Measurements from ENCODE around the gene B2M. TPM values are rescaled to one million over a fixed set of nuclear protein-coding genes. Genes with fewer than 3 reads are reported as not detected.

The B2M gene
- total and polyA plus RNA-seq, 2 of the 8 experiments (the other 6 are each of a cell fraction or from before 2014, with no cell fraction given): 78.9 to 907 TPM

DNA sequence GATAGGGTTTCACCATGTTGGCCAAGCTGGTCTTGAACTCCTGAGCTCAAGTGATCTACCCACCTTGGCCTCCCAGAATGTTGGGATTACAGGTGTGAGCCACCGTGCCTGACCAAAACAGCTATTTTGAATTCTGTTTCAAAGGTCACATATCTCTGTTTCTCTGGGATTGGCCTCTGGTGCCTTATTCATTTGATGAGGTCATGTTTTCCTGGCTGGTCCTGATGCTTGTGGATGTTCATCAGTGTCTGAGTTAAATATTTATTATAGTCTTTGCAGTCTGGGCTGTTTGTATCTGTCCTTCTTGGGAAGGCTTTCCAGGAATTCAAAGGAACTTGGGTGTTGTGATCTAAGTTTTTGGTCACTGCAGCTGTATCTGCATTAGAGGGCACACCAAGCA is 5.3 kb upstream of the B2M start:
- H4K91ac ChIP-seq (replicated peaks; ENCODE audit: insufficient read length, low read length): no peak overlapping the region
- no peak overlapping the region for H3K27ac ChIP-seq (ENCODE audit: low read depth, low read length)
- FAIRE-seq: no peak
- WGBS, 2 experiments (ENCODE audit: extremely low coverage in 1 of 2, insufficient coverage in 1 of 2, insufficient read length in 1 of 2, insufficient replicate concordance in 2 of 2, low coverage in 1 of 2, low lambda C conversion rate in 2 of 2, missing lambda C conversion rate in 1 of 2): 87% methylated on average over 1 of the region's 1 CpG; no CpG with 5 or more reads in 1 of the 2 experiments
- H4K20me1 ChIP-seq (replicated peaks in 1 of 2; ENCODE audit: control insufficient read depth in 1 of 2, insufficient read depth in 2 of 2, low read length in 2 of 2): no peaks in the 10 kb centered on the region
- ChIA-PET CTCF (ENCODE audit: partially characterized antibody) (interaction anchor here (0.6 to 1.5 kb wide), 4 partner anchors 23 to 1374 kb away, joined by 3 to 5 read pairs (median 3); partner anchors contain the start of gene SPG11), POLR2A (ENCODE audit: partially characterized antibody) (no interaction called here)
- no peak overlapping the region for H2BK120ac ChIP-seq (replicated peaks; ENCODE audit: low read depth, low read length)
- H2BK12ac ChIP-seq (ENCODE audit: low read depth, low read length): no peak overlapping the region
- no peaks in the 10 kb centered on the region for H3K27me3 ChIP-seq (replicated peaks in 1 of 4; ENCODE audit: control insufficient read depth in 3 of 4, extremely low read depth in 1 of 4, insufficient read depth in 3 of 4, low read length in 3 of 4)
- H3K9me3 ChIP-seq (ENCODE audit: insufficient read depth in 2 of 2, low read depth in 1 of 2, low read length in 1 of 2): no peaks in the 10 kb centered on the region; a peak in 1 of 4 replicates
- no peak overlapping the region for H3K4me3 ChIP-seq (ENCODE audit: extremely low read depth in 1 of 4, insufficient read depth in 2 of 4, low read depth in 3 of 4, low read length in 4 of 4)
- no peaks in the 10 kb centered on the region for H3K79me2 ChIP-seq (ENCODE audit: control insufficient read depth in 1 of 2, insufficient read depth in 2 of 2, low read length in 2 of 2)
- no peak overlapping the region for H3K4ac ChIP-seq (replicated peaks; ENCODE audit: insufficient read length, low read depth, low read length)
- H3K14ac ChIP-seq (ENCODE audit: insufficient read length): no peak overlapping the region
- no peak overlapping the region for H3K4me2 ChIP-seq (ENCODE audit: insufficient read depth in 1 of 2, low read depth in 2 of 2, low read length in 2 of 2)
- H2BK20ac ChIP-seq (ENCODE audit: low read length): no peak overlapping the region
- no peaks in the 10 kb centered on the region for H3K36me3 ChIP-seq (ENCODE audit: control insufficient read depth in 2 of 4, insufficient read depth in 4 of 4, low read length in 3 of 4)
- no peaks in the 10 kb centered on the region for H3K4me1 ChIP-seq (replicated peaks in 1 of 4; ENCODE audit: control insufficient read depth in 3 of 4, insufficient read depth in 4 of 4, low read length in 3 of 4)
- H2BK5ac ChIP-seq (ENCODE audit: low read depth, low read length): no peak overlapping the region
- H4K8ac ChIP-seq (ENCODE audit: extremely low read depth, insufficient read depth, low read length): no peak overlapping the region
- no peak overlapping the region for H2BK15ac ChIP-seq (ENCODE audit: low read length)
- no peak overlapping the region for H3K23ac ChIP-seq (ENCODE audit: insufficient read length)
- no peak overlapping the region for H2AFZ ChIP-seq (ENCODE audit: low read length)
- no peak overlapping the region for H3K18ac ChIP-seq (ENCODE audit: extremely low read depth, low read length)
- H3K56ac ChIP-seq (replicated peaks; ENCODE audit: insufficient read length, low read depth, low read length): no peak overlapping the region
- no peaks in the 10 kb centered on the region for H3K79me1 ChIP-seq (ENCODE audit: low read depth, low read length)
- no peak overlapping the region for H3K9ac ChIP-seq (replicated peaks in 1 of 4; ENCODE audit: extremely low read depth in 1 of 4, low read depth in 3 of 4, low read length in 3 of 4)
- DNase-seq (ENCODE audit: low read depth in 1 of 2, low spot score in 2 of 2): no peak
- H4K5ac ChIP-seq (ENCODE audit: insufficient read length, low read depth, low read length): no peak overlapping the region
- H3K23me2 ChIP-seq (ENCODE audit: low read depth, low read length): no peaks in the 10 kb centered on the region
- H2AK5ac ChIP-seq (ENCODE audit: low read depth, low read length): no peak overlapping the region
- no peak for TF ChIP-seq BCL11A (IDR thresholded peaks at IDR 0.05; ENCODE audit: low read depth in 2 of 2, low read length in 2 of 2)
- no peak for TF ChIP-seq SP4 (IDR thresholded peaks at IDR 0.05; ENCODE audit: low read length)
- no peak for TF ChIP-seq RXRA (IDR thresholded peaks at IDR 0.05; ENCODE audit: insufficient read depth, low read depth, low read length)
- no peak for TF ChIP-seq CBX5 (IDR thresholded peaks at IDR 0.05; ENCODE audit: low read depth, low read length)
- no peak for TF ChIP-seq POLR2A (IDR thresholded peaks at IDR 0.05; ENCODE audit: control extremely low read depth in 1 of 2, low read depth in 2 of 2, low read length in 2 of 2)
- TF ChIP-seq POU5F1 (IDR thresholded peaks at IDR 0.05; ENCODE audit: low read depth, low read length): no peak
- no peak for TF ChIP-seq SAP30 (IDR thresholded peaks at IDR 0.05; ENCODE audit: insufficient read depth, insufficient replicate concordance, low read length)
- TF ChIP-seq SIN3A (conservative IDR thresholded peaks at IDR 0.05 in 1 of 2, IDR thresholded peaks at IDR 0.05 in 1 of 2; ENCODE audit: low read depth in 1 of 2, low read length in 2 of 2): no peak
- TF ChIP-seq BRCA1 (IDR thresholded peaks at IDR 0.05; ENCODE audit: low read depth, low read length): no peak
- TF ChIP-seq TAF1 (IDR thresholded peaks at IDR 0.05; ENCODE audit: low read depth, low read length): no peak
- no peak for TF ChIP-seq TBP (IDR thresholded peaks at IDR 0.05; ENCODE audit: low read depth, low read length)
- no peak for TF ChIP-seq GABPA (IDR thresholded peaks at IDR 0.05; ENCODE audit: borderline replicate concordance, insufficient read depth, low read length)
- no peak for TF ChIP-seq RBBP5 (IDR thresholded peaks at IDR 0.05; ENCODE audit: borderline replicate concordance, low read depth, low read length)
- no peak for TF ChIP-seq MAX (IDR thresholded peaks at IDR 0.05)
- no peak for TF ChIP-seq HDAC2 (IDR thresholded peaks at IDR 0.05; ENCODE audit: borderline replicate concordance in 1 of 2, low read depth in 2 of 2, low read length in 2 of 2)

All from H1 (cell line).